ENCODE results near the gene ZBTB34.
"Not testable (repeated sequence)": the region's sequence is repeated elsewhere in the genome, so short reads cannot be mapped to it uniquely, and the experiment has no call there.

ZBTB34 gene, protein sequence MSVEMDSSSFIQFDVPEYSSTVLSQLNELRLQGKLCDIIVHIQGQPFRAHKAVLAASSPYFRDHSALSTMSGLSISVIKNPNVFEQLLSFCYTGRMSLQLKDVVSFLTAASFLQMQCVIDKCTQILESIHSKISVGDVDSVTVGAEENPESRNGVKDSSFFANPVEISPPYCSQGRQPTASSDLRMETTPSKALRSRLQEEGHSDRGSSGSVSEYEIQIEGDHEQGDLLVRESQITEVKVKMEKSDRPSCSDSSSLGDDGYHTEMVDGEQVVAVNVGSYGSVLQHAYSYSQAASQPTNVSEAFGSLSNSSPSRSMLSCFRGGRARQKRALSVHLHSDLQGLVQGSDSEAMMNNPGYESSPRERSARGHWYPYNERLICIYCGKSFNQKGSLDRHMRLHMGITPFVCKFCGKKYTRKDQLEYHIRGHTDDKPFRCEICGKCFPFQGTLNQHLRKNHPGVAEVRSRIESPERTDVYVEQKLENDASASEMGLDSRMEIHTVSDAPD

DNA sequence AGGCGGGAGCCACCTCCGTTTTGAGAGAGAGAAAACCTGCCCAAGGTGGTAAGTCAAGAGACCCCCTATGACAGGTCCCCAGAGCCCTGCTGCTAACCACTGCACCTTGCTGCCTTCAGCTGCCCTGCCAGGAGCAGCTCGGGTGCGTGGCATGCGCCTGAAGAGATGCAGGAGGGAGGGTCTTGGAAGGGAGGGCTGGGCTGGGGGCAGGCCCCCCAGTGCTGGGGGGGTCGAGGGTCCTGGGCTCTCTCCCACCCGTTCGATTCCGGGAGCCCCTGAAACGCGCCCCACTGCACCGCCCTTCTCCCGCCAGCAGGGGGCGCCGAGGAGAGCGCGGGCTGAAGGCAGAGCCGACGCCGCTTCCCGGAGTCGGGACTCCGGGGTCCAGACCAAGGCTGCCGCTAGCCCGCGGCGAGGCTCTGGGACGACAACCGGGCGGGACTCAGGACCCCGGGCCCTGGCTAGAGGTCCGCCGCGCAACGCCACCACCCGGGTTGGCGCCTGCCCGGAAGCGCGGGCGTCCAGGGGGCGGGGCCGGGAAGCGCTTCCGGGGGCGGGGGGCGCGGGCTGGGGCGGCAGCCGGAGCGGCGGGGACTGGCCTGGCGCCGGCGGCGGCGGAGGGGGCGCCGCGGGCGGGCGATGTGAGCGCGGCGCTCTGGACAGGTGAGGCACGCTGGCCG is at the start of gene ZBTB34:
ZBTB34 (plus strand) TSS at position 563 of the 680 bp plus-strand sequence. CDS start 18,761 bp downstream, outside the sequence.
- H3K9me3 ChIP-seq, result no peaks in the 10 kb centered on the region
- in situ Hi-C loops (cut with MboI; ENCODE audit: low sequenced_read_pairs), result no loop called here
- H3K27me3 ChIP-seq (ENCODE audit: low read depth), result peaks cover 4% of the 10 kb centered on the region; the same call in 1 of the 2 replicates
- peak within 1 kb of the TSS; percentile 79 for H3K4me3 ChIP-seq
- peaks cover 18% of the 10 kb centered on the region for H3K36me3 ChIP-seq (replicated peaks)
- H3K4me1 ChIP-seq, result peaks cover 18% of the 10 kb centered on the region
- peak; percentile 54 to 76 for DNase-seq (ENCODE audit: low spot score in 2 of 2)

DNA sequence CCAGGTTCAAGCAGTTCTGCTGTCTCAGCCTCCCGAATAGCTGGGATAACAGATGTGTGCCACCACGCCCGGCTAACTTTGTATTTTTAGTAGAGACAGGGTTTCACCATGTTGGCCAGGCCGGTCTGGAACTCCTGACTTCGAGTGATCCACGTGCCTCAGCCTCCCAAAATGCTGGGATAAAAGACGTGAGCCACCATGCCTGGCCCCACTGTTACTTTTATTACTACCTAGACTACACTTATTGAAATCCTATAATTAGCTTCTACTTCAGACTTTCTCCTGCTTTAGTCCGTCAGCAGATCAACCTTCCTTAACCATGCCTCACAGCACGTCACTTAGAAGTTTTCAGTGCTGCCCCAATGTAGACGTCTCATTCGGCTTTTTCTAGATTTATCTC is 47.4 kb upstream of the ZBTB34 start:
- no peak overlapping the region for H3K4me3 ChIP-seq
- no peak for DNase-seq (ENCODE audit: low spot score in 2 of 2)
- in situ Hi-C loops (cut with MboI; ENCODE audit: low sequenced_read_pairs), result no loop called here
- peaks cover 3% of the 10 kb centered on the region for H3K9me3 ChIP-seq
- H3K36me3 ChIP-seq (replicated peaks), result peaks cover 44% of the 10 kb centered on the region
- no peaks in the 10 kb centered on the region for H3K27me3 ChIP-seq (ENCODE audit: low read depth)
- no peaks in the 10 kb centered on the region for H3K4me1 ChIP-seq

DNA sequence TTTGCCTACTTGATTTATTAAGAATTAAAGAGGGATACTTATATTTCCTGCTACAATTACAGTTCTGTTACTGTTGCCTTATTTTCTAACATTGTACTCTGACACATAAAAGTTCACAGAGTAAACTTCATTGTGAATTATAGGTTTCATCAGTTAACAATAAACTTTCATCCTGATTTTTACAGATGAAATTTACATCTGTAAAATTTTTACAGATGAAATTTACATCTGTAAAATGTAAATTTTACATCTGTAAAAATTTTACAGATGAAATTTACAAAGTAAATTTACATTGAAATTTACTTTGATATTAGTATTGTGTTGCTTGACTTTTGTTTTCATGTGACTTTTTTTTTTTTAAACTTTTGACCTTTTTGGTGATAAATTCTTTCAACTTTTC is 46.3 kb upstream of the ZBTB34 start:
- H3K9me3 ChIP-seq, result peaks cover 12% of the 10 kb centered on the region

DNA sequence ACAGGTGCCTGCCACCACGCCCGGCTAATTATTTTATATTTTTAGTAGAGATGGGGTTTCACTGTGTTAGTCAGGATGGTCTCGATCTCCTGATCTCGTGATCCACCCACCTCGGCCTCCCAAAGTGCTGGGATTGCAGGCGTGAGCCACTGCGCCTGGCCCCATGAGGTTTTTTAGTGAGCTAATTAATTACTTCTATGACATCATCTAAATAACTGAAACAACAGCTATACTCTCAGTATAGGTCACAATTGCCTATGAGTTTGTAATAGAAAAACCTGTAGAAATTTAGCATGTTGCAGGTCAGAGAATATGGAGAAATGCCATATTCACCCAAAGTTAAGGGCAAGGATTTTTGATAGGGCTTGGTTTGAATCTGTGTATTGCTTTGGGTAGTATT is 42.8 kb upstream of the ZBTB34 start:
- H3K4me3 ChIP-seq; H3K27me3 ChIP-seq (ENCODE audit: low read depth); H3K4me1 ChIP-seq; DNase-seq (ENCODE audit: low spot score in 2 of 2); in situ Hi-C loops (cut with MboI; ENCODE audit: low sequenced_read_pairs): not testable (repeated sequence)
- H3K36me3 ChIP-seq (replicated peaks), result peaks cover 36% of the 10 kb centered on the region
- peaks cover 16% of the 10 kb centered on the region for H3K9me3 ChIP-seq

More for the DNA sequence above, 46.3 kb upstream of the ZBTB34 start:
- in situ Hi-C loops (cut with MboI; ENCODE audit: low sequenced_read_pairs), result no loop called here
- H3K36me3 ChIP-seq (replicated peaks), result peaks cover 49% of the 10 kb centered on the region
- no peak overlapping the region for H3K4me3 ChIP-seq
- H3K27me3 ChIP-seq (ENCODE audit: low read depth), result no peaks in the 10 kb centered on the region
- no peak for DNase-seq (ENCODE audit: low spot score in 2 of 2)
- no peaks in the 10 kb centered on the region for H3K4me1 ChIP-seq

DNA sequence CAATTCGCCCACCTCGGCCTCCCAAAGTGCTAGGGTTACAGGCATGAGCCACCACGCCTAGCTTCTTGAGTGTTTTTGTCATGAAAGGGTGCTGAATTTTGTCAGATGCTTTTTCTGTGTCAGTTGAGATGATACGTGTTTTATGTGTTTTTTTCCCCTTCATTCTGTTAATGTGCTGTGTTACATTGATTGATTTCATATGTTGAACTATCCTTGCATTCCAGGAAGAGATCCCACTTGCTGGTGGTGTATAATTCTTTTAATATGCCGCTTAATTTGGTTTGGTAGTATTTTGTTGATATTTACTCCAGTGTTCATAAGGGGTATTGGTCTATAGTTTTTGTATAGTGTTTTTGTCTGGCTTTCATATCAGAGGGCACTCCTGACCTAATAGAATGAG is 42.0 kb upstream of the ZBTB34 start:
- H3K36me3 ChIP-seq (replicated peaks), result peaks cover 29% of the 10 kb centered on the region
- in situ Hi-C loops (cut with MboI; ENCODE audit: low sequenced_read_pairs), result no loop called here

DNA sequence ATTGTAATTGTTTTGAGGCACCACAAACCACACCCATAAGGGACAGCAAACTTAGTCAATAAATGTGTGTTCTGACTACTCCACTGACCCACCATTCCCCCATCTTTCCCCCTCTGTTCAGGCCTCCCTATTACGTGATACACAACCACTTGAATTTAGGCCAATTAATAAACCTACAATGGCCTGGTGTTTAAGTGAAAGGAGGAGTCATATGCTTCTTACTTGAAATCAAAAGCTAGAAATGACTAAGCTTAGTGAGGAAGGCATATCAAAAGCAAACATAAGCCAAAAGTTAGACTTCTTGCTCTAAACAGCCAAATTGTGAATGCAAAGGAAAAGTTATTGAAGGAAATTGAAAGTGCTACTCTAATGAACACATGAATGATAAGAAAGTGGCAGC is 41.0 kb upstream of the ZBTB34 start:
- no peaks in the 10 kb centered on the region for H3K27me3 ChIP-seq (ENCODE audit: low read depth)
- peaks cover 26% of the 10 kb centered on the region for H3K36me3 ChIP-seq (replicated peaks)

More for the DNA sequence above, 42.0 kb upstream of the ZBTB34 start:
- peaks cover 16% of the 10 kb centered on the region for H3K9me3 ChIP-seq
- H3K4me1 ChIP-seq, result no peaks in the 10 kb centered on the region
- no peak for DNase-seq (ENCODE audit: low spot score in 2 of 2)
- H3K27me3 ChIP-seq (ENCODE audit: low read depth), result no peaks in the 10 kb centered on the region
- H3K4me3 ChIP-seq, result no peak overlapping the region

DNA sequence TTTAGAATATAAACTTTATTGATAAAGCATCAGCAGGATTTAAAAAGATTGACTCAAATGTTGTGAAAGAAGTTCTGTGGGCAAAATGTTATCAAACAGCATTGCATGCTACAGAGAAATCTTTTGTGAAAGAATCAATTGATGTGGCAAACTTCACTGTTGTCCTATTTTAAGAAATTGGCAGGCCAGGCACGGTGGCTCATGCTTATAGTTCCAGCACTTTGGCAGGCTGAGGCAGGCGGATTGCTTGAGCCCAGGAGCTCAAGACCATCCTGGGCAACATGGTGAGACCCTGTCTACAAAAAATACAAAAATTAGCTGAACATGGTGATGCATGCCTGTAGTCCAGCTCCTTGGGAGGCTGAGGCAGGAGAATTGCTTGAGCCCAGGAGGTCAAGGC is 38.2 kb upstream of the ZBTB34 start:
- Histone ChIP-seq H3K36me3 (replicated peaks) (peaks cover 17% of the 10 kb centered on the region), H3K4me3 (no peak overlapping the region), H3K9me3 (peaks cover 16% of the 10 kb centered on the region), H3K4me1 (0 out of 2 replicates have a peak, but pooled peaks cover 3% of the 10 kb centered on the region), H3K27me3 (ENCODE audit: low read depth) (no peaks in the 10 kb centered on the region)
- in situ Hi-C loops (cut with MboI; ENCODE audit: low sequenced_read_pairs), result no loop called here
- no peak for DNase-seq (ENCODE audit: low spot score in 2 of 2)

More for the DNA sequence above, 41.0 kb upstream of the ZBTB34 start:
- in situ Hi-C loops (cut with MboI; ENCODE audit: low sequenced_read_pairs), result no loop called here
- H3K9me3 ChIP-seq, result peaks cover 16% of the 10 kb centered on the region
- no peak overlapping the region for H3K4me3 ChIP-seq
- H3K4me1 ChIP-seq, result 0 out of 2 replicates have a peak, but pooled peaks cover 3% of the 10 kb centered on the region
- no peak for DNase-seq (ENCODE audit: low spot score in 2 of 2)

DNA sequence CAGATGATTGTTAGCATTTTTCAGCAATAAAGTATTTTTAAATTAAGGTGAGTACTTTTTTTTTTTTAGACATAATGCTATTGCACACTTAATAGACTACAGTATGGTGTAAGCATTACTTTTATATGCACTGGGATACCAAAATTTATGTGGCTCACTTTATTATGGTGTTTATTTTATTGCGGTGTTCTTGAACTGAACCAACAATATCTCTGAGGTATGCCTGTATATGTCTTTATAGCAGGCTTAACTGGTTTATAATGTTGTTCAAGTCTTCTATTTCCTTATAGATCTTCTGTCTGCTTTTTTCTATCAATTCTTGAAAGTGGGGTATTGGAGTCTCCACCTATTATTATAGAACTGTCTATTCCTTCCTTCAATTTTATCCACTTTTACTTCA is 37.6 kb upstream of the ZBTB34 start:
- Histone ChIP-seq H3K9me3 (peaks cover 13% of the 10 kb centered on the region), H3K4me3 (no peak overlapping the region), H3K27me3 (ENCODE audit: low read depth) (no peaks in the 10 kb centered on the region), H3K36me3 (replicated peaks) (peaks cover 14% of the 10 kb centered on the region; the same call in 1 of the 2 replicates), H3K4me1 (0 out of 2 replicates have a peak, but pooled peaks cover 3% of the 10 kb centered on the region)
- in situ Hi-C loops (cut with MboI; ENCODE audit: low sequenced_read_pairs), result no loop called here
- no peak for DNase-seq (ENCODE audit: low spot score in 2 of 2)

DNA sequence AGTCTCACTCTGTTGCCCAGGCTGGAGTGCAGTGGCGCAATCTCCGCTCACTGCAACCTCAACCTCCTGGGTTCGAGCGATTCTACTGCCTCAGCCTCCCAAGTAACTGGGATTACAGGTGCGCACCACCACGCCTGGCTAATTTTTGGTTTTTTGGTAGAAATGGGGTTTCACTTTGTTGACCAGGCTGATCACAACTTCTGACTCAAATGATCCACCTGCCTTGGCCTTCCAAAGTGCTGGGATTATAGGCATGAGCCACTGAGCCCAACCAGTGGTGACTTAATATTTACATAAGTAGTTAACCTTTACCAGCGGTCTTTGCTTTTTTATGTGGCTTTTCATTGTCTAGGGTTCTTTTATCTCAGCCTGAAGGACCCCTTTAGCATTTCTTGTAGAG is 36.4 kb upstream of the ZBTB34 start:
- not testable (repeated sequence) for H3K36me3 ChIP-seq (replicated peaks)

DNA sequence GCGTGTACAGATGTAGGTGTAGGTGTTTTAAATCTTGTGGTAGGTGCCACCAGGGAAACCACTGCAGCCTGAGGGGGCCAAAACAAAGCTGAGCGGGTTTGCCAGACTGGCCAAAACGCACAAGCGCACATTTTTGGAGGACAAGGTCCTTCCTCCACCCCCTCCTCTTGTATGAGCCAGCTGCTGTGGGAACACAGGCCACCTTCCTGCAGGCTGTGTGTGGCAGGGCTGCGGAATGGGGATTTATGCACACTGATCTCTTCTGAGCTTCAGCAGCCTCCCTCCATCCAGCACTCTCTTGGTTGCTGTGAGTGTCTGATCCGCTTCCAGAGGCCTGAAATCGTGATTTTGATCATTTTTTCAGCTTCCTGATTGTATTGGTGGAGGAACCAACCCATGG is 33.2 kb upstream of the ZBTB34 start:
- Histone ChIP-seq H3K4me1 (peaks cover 20% of the 10 kb centered on the region), H3K4me3 (no peak overlapping the region), H3K27me3 (ENCODE audit: low read depth) (no peaks in the 10 kb centered on the region), H3K36me3 (replicated peaks) (peaks cover 4% of the 10 kb centered on the region; the same call in 1 of the 2 replicates), H3K9me3 (no peaks in the 10 kb centered on the region)
- DNase-seq (ENCODE audit: low spot score in 2 of 2), result no peak
- in situ Hi-C loops (cut with MboI; ENCODE audit: low sequenced_read_pairs), result no loop called here

More for the DNA sequence above, 36.4 kb upstream of the ZBTB34 start:
- H3K9me3 ChIP-seq; H3K27me3 ChIP-seq (ENCODE audit: low read depth); H3K4me1 ChIP-seq; in situ Hi-C loops (cut with MboI; ENCODE audit: low sequenced_read_pairs); H3K4me3 ChIP-seq: not testable (repeated sequence)
- DNase-seq (ENCODE audit: low spot score in 2 of 2), result peak in 1 of 2 experiments; percentile 19

DNA sequence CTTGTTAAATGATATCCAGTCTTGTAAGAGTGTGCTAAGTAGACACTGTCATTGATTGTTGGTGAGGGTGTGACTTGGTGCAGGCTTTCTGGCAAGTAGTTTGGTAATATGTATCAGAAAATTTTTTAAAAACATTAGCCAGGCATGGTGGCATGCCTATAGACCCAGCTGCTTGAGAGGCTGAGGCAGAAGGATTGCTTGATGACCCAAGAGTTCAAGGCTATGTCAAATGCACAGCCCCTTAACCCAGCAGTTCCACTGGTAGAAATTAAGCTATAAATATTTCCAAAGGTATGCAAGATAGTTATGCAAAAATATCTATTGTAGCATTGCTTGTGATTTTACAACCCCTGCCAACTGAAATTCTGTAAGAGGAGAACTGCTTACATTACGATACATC is 31.4 kb upstream of the ZBTB34 start:
- Histone ChIP-seq H3K4me1 (peaks cover 20% of the 10 kb centered on the region), H3K9me3 (no peaks in the 10 kb centered on the region)
- in situ Hi-C loops (cut with MboI; ENCODE audit: low sequenced_read_pairs), result no loop called here

DNA sequence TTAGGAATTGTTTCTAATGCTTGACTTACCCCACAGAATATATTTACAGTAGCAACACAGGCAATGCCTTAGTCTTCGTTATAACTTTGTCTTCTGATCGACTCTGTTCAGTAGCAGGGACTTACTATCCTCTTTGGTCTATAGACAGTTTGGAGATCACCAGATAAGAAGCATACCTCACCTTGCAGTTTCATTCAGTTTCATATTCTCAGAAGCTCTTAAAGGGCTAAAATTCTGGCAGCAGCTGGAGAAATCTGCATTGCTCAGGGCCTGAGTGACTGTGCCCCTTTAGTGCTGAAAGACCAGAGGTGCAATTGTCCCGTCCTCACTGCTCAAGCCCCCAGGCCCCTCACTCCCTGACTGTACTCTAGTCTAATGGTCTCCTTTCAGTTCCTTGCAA is 29.6 kb upstream of the ZBTB34 start:
- in situ Hi-C loops (cut with MboI; ENCODE audit: low sequenced_read_pairs), result no loop called here
- H3K4me3 ChIP-seq, result no peak overlapping the region
- peaks cover 25% of the 10 kb centered on the region for H3K36me3 ChIP-seq (replicated peaks)

More for the DNA sequence above, 31.4 kb upstream of the ZBTB34 start:
- Histone ChIP-seq H3K4me3 (no peak overlapping the region), H3K36me3 (replicated peaks) (peaks cover 16% of the 10 kb centered on the region), H3K27me3 (ENCODE audit: low read depth) (no peaks in the 10 kb centered on the region)
- DNase-seq (ENCODE audit: low spot score in 2 of 2), result peak; percentile 30 to 89

DNA sequence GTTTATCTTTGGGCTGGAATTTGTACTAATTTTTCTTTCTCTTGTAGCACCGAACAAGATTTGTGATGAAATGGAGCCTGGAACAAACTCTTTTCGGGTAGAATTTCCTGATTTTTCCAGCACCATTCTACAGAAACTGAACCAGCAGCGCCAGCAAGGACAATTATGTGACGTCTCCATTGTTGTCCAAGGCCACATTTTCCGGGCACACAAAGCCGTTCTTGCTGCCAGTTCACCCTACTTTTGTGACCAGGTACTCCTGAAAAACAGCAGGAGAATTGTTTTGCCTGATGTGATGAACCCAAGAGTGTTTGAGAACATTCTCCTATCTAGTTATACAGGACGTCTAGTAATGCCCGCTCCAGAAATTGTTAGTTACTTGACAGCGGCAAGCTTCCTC is 28.0 kb upstream of the ZBTB34 start:
- H3K36me3 ChIP-seq (replicated peaks), result peaks cover 30% of the 10 kb centered on the region
- in situ Hi-C loops (cut with MboI; ENCODE audit: low sequenced_read_pairs), result no loop called here
- no peak for DNase-seq (ENCODE audit: low spot score in 2 of 2)
- H3K4me1 ChIP-seq, result peaks cover 16% of the 10 kb centered on the region
- H3K4me3 ChIP-seq, result no peak overlapping the region
- no peaks in the 10 kb centered on the region for H3K27me3 ChIP-seq (ENCODE audit: low read depth)
- no peaks in the 10 kb centered on the region for H3K9me3 ChIP-seq

More for the DNA sequence above, 29.6 kb upstream of the ZBTB34 start:
- no peaks in the 10 kb centered on the region for H3K27me3 ChIP-seq (ENCODE audit: low read depth)
- no peaks in the 10 kb centered on the region for H3K9me3 ChIP-seq
- no peak for DNase-seq (ENCODE audit: low spot score in 2 of 2)
- H3K4me1 ChIP-seq, result peaks cover 16% of the 10 kb centered on the region

DNA sequence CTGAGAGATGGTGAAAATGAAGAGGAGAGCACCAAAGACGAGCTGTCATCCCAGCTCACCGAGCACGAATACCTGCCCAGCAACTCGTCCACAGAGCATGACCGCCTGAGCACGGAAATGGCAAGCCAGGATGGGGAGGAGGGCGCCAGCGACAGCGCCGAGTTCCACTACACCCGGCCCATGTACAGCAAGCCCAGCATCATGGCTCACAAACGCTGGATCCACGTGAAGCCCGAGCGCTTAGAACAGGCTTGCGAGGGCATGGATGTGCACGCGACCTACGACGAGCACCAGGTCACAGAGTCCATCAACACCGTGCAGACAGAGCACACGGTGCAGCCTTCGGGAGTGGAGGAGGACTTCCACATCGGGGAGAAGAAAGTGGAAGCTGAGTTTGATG is 27.4 kb upstream of the ZBTB34 start:
- no peak overlapping the region for H3K4me3 ChIP-seq
- H3K36me3 ChIP-seq (replicated peaks), result peaks cover 30% of the 10 kb centered on the region
- no peaks in the 10 kb centered on the region for H3K27me3 ChIP-seq (ENCODE audit: low read depth)
- no peak for DNase-seq (ENCODE audit: low spot score in 2 of 2)
- peaks cover 16% of the 10 kb centered on the region for H3K4me1 ChIP-seq
- in situ Hi-C loops (cut with MboI; ENCODE audit: low sequenced_read_pairs), result no loop called here
- H3K9me3 ChIP-seq, result no peaks in the 10 kb centered on the region

All from HAP-1 (cell line).